DND-41 (cell line): ENCODE measurements around the gene PODXL.

Source experiments
- EZH2 ChIP-seq: IDR thresholded peaks from 3 replicates; pipeline ENCODE4 v1.6.1; 2012; ENCODE audit warnings: borderline replicate concordance, low read depth, mild to moderate bottlenecking, moderate library complexity, low read length, inconsistent platforms; ENCODE audit not compliant: severe bottlenecking
- TF ChIP-seq, protein P1 (sequence below): IDR thresholded peaks from 2 replicates; pipeline ENCODE4 v1.5.1; 2012; ENCODE audit warnings: borderline replicate concordance, low read length, moderate library complexity, mild to moderate bottlenecking; ENCODE audit not compliant: poor library complexity, severe bottlenecking; ENCODE audit errors: extremely low read depth

DNA sequence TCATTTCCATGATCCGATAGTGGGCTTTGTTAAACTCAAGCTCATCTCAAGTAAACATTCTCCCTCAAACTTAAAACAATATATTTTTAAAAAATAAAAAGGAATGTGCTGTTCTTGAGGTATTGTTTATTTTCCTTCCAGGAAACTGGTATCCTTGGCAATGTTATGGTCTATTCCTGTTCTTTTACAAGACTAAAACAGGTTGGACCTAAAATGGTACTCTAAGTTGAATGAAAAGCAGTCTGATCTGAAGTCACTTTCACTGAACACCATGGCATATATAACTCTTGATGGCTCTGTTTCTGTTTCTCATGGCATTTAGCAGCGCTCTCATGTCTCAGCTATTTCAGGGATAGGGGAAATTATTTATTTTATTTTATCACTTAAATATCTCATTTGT lies 70.1 kb downstream of the PODXL start:
- no peak for TF ChIP-seq EZH2
- TF ChIP-seq, protein P1, sequence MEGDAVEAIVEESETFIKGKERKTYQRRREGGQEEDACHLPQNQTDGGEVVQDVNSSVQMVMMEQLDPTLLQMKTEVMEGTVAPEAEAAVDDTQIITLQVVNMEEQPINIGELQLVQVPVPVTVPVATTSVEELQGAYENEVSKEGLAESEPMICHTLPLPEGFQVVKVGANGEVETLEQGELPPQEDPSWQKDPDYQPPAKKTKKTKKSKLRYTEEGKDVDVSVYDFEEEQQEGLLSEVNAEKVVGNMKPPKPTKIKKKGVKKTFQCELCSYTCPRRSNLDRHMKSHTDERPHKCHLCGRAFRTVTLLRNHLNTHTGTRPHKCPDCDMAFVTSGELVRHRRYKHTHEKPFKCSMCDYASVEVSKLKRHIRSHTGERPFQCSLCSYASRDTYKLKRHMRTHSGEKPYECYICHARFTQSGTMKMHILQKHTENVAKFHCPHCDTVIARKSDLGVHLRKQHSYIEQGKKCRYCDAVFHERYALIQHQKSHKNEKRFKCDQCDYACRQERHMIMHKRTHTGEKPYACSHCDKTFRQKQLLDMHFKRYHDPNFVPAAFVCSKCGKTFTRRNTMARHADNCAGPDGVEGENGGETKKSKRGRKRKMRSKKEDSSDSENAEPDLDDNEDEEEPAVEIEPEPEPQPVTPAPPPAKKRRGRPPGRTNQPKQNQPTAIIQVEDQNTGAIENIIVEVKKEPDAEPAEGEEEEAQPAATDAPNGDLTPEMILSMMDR: no peak
